Measurements from ENCODE around the gene NATD1. TPM values are rescaled to one million over a fixed set of nuclear protein-coding genes. Genes with fewer than 3 reads are reported as not detected.

NATD1 gene
- polyA plus RNA-seq, 1 experiment: 13.3 TPM

DNA sequence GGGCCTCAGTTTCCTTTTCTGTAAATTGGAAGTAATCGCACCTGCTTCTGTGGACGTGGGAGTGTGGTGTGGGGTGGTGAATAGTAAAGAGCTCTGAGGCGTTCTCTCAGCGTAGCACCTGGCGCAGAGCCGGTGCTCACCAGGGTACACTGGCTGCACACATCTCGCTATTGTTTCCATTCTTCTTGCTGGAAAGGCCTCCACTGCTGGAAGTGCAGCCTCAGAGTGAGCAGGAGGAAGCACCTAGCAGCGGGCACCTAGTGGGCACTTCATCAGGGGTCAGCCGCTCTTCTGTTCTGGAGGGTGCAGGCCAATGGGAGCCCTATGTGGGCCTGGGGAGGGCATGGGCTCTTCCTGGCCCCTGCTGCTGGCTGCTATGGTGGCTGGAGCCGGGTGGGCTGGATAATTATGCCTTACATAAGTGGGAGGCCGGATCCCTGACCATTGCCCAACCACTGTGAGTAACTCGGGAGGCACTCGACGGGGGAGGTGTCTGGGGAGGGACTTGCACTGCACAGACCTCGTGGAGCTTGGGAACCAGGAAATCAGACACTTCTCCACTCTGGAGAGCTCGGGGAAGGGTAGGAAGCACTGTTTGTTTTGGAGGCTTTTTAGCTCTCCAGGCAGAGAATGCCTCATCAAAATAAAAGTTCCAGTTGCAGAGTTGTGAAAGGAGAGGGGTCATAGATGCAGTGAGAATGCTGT is 33.0 kb upstream of the NATD1 start:
- TF ChIP-seq, protein P1, sequence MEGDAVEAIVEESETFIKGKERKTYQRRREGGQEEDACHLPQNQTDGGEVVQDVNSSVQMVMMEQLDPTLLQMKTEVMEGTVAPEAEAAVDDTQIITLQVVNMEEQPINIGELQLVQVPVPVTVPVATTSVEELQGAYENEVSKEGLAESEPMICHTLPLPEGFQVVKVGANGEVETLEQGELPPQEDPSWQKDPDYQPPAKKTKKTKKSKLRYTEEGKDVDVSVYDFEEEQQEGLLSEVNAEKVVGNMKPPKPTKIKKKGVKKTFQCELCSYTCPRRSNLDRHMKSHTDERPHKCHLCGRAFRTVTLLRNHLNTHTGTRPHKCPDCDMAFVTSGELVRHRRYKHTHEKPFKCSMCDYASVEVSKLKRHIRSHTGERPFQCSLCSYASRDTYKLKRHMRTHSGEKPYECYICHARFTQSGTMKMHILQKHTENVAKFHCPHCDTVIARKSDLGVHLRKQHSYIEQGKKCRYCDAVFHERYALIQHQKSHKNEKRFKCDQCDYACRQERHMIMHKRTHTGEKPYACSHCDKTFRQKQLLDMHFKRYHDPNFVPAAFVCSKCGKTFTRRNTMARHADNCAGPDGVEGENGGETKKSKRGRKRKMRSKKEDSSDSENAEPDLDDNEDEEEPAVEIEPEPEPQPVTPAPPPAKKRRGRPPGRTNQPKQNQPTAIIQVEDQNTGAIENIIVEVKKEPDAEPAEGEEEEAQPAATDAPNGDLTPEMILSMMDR (IDR thresholded peaks at IDR 0.05; ENCODE audit: insufficient read depth, low read depth, low read length): no peak
- Histone ChIP-seq H3K36me3 (ENCODE audit: control insufficient read depth, insufficient read depth, low read length) (no peaks in the 10 kb centered on the region; the same call in 1 of the 2 replicates), H3K4me3 (ENCODE audit: low read depth, low read length) (peak overlapping the region; percentile 79), H3K27me3 (ENCODE audit: control insufficient read depth, insufficient read depth, low read length) (no peaks in the 10 kb centered on the region)
- POLR2A ChIA-PET: interaction anchor here (0.6 to 0.7 kb wide), 3 partner anchors 90 to 1418 kb away, joined by 3 to 6 read pairs (median 4); partner anchors contain the start of gene ULK2
- peak; percentile 91 for DNase-seq (ENCODE audit: low read depth)
- CTCF ChIA-PET: interaction anchor here (1.2 to 1.6 kb wide), 3 partner anchors 10 to 167 kb away, joined by 3 to 7 read pairs (median 6); no protein-coding TSS in a partner anchor

DNA sequence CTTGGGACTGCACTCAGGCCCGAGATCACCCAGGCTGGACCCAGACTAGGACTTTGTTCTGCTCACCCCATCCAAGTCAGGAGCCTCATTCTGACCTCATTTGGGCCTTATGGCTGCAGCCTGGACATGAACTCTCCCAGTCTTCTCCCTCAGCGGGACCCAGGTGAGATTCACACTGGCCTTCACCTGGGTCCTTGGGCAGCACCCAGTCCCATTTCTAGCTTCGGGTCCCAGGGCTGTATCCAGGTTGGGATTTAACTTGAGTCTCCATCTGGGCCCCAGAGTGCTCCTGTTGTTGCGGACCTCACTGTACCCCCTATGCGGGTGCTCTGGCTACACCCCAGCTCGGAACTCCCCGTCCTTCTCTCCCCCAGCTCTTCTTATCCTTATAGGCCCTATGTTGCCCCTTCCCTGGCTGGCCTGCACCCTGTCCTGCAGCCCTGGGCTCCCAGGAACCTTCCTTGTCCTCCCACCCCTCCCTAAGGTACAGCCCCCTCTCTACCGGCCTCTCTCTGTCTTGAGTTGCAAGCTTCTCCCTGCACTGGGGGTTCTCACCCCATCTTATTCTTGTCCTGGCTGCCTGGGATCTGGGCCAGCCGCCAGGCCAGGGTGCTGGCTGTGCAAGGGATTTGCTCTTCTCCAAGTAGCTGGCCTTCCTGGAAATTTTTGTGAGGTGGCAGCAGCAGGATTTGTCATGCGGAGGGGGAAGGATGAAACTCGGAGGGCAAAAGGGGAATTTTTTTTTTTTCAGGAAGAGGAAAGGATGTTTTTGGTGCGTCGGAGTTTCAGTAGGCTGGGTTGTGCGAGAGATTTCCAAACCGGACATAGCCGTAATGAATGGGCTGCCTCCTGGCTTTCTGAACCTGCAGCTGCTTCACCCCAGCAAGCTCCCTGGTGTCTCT is 32.2 kb upstream of the NATD1 start:
- TF ChIP-seq, protein P1 (IDR thresholded peaks at IDR 0.05; ENCODE audit: insufficient read depth, low read depth, low read length): no peak
- Histone ChIP-seq H3K36me3 (ENCODE audit: control insufficient read depth, insufficient read depth, low read length) (no peaks in the 10 kb centered on the region; the same call in 1 of the 2 replicates), H3K27me3 (ENCODE audit: control insufficient read depth, insufficient read depth, low read length) (no peaks in the 10 kb centered on the region), H3K4me3 (ENCODE audit: low read depth, low read length) (peak overlapping the region; percentile 79)
- ChIA-PET CTCF (interaction anchor here (0.6 to 1.6 kb wide), 5 partner anchors 9 to 166 kb away, joined by 3 to 7 read pairs (median 4); no protein-coding TSS in a partner anchor), POLR2A (no interaction called here)
- DNase-seq (ENCODE audit: low read depth): no peak

DNA sequence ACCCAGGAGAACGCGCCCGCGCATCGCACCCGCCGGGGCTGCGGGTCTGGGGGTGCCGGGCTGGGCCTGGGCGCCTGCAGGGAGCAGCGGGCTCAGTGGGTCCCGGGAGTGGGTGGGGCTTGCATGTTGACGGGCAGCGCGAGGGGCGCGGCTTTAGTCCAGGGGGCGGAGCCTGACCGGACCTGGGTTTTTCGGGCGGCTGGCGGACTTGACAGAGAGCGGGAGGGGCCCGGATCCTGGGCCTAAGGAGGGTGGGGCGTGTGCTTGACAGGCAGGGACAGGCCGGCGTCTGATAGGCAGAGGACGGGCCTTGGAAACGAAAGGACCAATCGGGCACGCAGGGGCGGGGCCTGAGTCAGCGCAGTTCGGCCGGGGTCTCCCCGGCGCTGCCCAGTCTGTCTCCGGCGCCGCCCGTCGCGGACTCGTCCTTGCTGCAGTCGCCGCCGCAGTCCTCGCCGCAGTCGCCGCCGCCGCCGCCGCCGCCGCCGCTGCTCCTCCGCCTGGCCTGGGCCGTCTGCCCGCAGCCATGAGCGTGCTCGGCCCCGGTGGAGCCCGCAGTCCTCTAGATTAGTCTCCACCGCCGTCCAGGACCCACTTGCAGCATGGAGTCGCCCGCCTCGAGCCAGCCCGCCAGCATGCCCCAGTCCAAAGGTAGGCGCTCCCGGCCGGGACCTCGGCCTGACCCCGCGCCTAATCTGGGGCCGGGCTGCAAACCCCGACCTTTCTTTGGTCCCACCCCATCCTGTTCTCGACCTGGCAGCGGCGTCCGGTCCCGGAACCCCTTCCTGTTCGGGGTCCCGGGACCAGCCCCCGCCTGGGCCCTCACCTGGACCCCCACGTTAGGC is 31.3 kb upstream of the NATD1 start, which contains the start of gene MAP2K3:
TSS of gene MAP2K3 (plus strand) at position 393 of the 845 bp plus-strand sequence. CDS start at position 603, 210 bp downstream.
- CTCF ChIA-PET: interaction anchor here (1.0 to 1.3 kb wide), 2 partner anchors 66 to 155 kb away, joined by 4 to 6 read pairs; no protein-coding TSS in a partner anchor

DNA sequence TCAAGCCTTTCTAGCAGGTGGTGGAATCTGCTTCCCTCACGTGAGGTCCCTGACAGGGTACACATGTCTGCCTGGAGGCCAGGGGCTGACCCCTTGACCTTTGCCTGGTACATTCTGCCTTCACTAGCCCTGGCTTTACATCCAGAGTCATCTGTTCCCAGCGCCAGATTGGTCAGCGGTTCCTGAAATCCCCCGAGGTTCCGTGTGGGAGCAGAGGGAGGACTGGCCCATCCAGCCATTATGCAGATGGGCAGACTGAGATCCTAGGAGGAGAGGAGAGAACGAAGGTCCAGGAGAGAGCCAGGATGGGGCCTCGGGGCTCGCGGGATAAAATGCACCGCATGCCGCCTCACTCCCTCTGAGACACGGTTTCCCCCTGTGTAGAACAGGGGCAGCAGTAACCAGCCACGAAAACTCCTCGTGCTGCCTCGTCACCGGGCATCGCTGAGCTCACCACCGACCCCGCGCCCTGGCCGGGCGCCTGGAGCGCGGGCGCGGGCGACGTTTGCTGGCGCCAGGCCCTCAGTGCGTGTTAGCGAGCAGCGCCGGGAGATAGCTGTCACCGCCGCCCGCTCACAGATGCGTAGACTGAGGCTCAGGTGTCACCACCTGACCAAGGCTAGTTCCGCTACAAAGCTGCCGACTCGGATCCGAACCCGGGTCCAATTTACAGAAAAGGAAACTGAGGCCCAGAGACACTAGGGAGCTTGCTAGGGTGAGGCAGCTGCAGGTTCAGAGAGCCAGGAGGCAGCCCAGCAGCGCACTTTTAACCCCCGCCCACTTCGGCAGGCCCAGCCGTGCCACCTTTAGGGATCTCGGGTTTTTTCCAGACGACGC is 30.5 kb upstream of the NATD1 start:
- Histone ChIP-seq H3K27me3 (ENCODE audit: control insufficient read depth, insufficient read depth, low read length) (no peaks in the 10 kb centered on the region), H3K36me3 (ENCODE audit: control insufficient read depth, insufficient read depth, low read length) (no peaks in the 10 kb centered on the region; the same call in 1 of the 2 replicates), H3K4me3 (ENCODE audit: low read depth, low read length) (peak overlapping the region; percentile 31)
- ChIA-PET POLR2A (interaction anchor here (0.9 kb wide), 1 partner anchor 8 kb away, joined by 3 read pairs; no protein-coding TSS in a partner anchor), CTCF (interaction anchor here (2.0 kb wide), 1 partner anchor 228 kb away, joined by 12 read pairs; no protein-coding TSS in a partner anchor)
- no peak for DNase-seq (ENCODE audit: low read depth)
- TF ChIP-seq, protein P1 (IDR thresholded peaks at IDR 0.05; ENCODE audit: insufficient read depth, low read depth, low read length): no peak

More for the DNA sequence above, 31.3 kb upstream of the NATD1 start, which contains the start of gene MAP2K3:
- Histone ChIP-seq H3K36me3 (ENCODE audit: control insufficient read depth, insufficient read depth, low read length) (no peaks in the 10 kb centered on the region; the same call in 1 of the 2 replicates), H3K27me3 (ENCODE audit: control insufficient read depth, insufficient read depth, low read length) (no peaks in the 10 kb centered on the region), H3K4me3 (ENCODE audit: low read depth, low read length) (peak within 1 kb of the TSS; percentile 79)
- POLR2A ChIA-PET: interaction anchor here (0.9 kb wide), 1 partner anchor 9 kb away, joined by 3 read pairs; no protein-coding TSS in a partner anchor
- DNase-seq (ENCODE audit: low read depth): peak; percentile 96
- TF ChIP-seq, protein P1 (IDR thresholded peaks at IDR 0.05; ENCODE audit: insufficient read depth, low read depth, low read length): no peak

Data from BJ (cell line).